ENCODE results near the gene UBE2U. TPM values are rescaled to one million over a fixed set of nuclear protein-coding genes. Genes with fewer than 3 reads are reported as not detected.

Gene UBE2U
- total and polyA plus RNA-seq, 7 experiments from 2014 or later: not detected

DNA sequence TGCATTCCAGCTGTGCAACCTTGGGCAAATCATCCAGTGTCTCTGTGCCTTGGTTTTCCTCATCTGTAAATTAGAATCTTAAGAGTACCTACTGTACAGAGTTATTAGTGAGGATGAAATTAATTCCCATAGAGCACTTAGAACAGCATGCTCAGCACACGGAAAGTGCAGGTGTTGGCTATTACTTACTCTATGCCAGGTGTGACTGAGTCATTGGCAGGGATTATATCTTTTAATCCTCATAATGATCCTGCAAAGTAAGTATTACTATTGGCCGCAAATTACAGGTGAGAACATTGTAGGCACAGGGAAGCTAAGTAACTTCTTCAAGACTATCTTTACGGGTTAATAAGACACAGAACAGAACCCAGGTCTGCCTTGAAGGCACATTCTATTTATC, 6.3 kb upstream of the UBE2U start:
- no peaks in the 10 kb centered on the region for H3K36me3 Mint-ChIP-seq

DNA sequence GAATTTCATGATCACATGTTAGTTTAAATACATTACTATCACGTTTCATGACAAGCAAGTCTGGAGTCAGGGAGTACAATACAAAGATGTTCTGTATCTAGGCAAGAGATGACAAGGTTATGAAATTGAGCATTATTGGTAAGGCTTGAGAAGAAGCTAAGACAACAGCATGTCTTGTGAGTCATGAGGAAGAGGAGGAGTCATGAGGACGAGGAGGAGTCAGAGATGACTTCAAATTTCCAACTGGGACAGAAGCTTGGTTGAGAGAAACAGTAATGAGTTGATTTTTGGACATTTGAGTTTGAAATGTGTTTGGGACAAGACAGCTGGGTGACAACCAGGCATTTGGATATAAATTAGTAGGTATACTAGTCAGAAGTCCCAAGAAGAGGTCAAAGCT, 4.3 kb upstream of the UBE2U start:
- Histone ChIP-seq H3K9me3 (ENCODE audit: control insufficient read depth in 2 of 3, low read length in 3 of 3) (no peaks in the 10 kb centered on the region), H3K36me3 (ENCODE audit: control insufficient read depth in 2 of 3, insufficient read depth in 3 of 3, low read length in 3 of 3) (no peaks in the 10 kb centered on the region), H3K27me3 (ENCODE audit: control insufficient read depth in 2 of 2, insufficient read depth in 2 of 2, low read length in 2 of 2) (no peaks in the 10 kb centered on the region), H3K4me3 (ENCODE audit: low read length) (no peak overlapping the region), H3K4me1 (ENCODE audit: control insufficient read depth in 2 of 2, insufficient read depth in 2 of 2, low read length in 2 of 2) (no peaks in the 10 kb centered on the region), H3K27ac (ENCODE audit: low read depth, low read length) (no peak overlapping the region)
- no peak for ATAC-seq
- DNase-seq: no peak
- intact Hi-C loops (cut with micrococcal nuclease): no loop called here
- Mint-ChIP-seq H3K4me1 (no peaks in the 10 kb centered on the region), H3K9me3 (no peaks in the 10 kb centered on the region), H3K27me3 (peaks cover 0 to 10% (median 4%) of the 10 kb centered on the region in 5 donors), H3K36me3 (no peaks in the 10 kb centered on the region), H3K4me3 (no peak overlapping the region), H3K27ac (no peak overlapping the region)
- ChIA-PET POLR2A (no interaction called here), CTCF (no interaction called here)

More for the DNA sequence above, 6.3 kb upstream of the UBE2U start:
- no peaks in the 10 kb centered on the region for H3K9me3 Mint-ChIP-seq
- no peak overlapping the region for H3K4me3 Mint-ChIP-seq
- no peaks in the 10 kb centered on the region for H3K36me3 ChIP-seq (ENCODE audit: control insufficient read depth in 2 of 3, insufficient read depth in 3 of 3, low read length in 3 of 3)
- no peaks in the 10 kb centered on the region for H3K27me3 Mint-ChIP-seq
- H3K9me3 ChIP-seq (ENCODE audit: control insufficient read depth in 2 of 3, low read length in 3 of 3): no peaks in the 10 kb centered on the region
- H3K27me3 ChIP-seq (ENCODE audit: control insufficient read depth in 2 of 2, insufficient read depth in 2 of 2, low read length in 2 of 2): no peaks in the 10 kb centered on the region
- no peak overlapping the region for H3K27ac ChIP-seq (ENCODE audit: low read depth, low read length)
- DNase-seq: no peak
- CTCF ChIA-PET: no interaction called here
- POLR2A ChIA-PET: no interaction called here
- H3K4me3 ChIP-seq (ENCODE audit: low read length): no peak overlapping the region
- H3K4me1 Mint-ChIP-seq: no peaks in the 10 kb centered on the region
- intact Hi-C loops (cut with micrococcal nuclease): no loop called here
- no peaks in the 10 kb centered on the region for H3K4me1 ChIP-seq (ENCODE audit: control insufficient read depth in 2 of 2, insufficient read depth in 2 of 2, low read length in 2 of 2)
- H3K27ac Mint-ChIP-seq: no peak overlapping the region
- ATAC-seq: no peak

DNA sequence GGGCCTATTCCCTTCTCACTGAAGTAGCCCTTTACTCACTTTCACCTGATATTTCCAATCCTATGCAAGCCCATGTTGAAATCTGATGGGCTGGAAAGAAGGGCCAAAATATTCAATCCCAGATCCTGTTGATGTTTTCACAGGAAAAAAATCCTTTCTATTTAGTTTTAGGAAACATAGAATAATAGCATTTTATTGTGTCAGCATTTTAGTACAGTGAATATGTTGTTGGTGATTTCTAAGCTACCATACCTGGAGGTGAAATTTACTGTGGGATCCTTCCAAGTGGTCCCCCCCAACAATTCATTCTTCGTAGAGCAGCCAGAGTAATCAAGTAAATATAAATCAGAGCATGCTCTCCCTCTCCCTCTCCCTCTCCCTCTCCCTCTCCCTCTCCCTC, 3.4 kb upstream of the UBE2U start:
- Mint-ChIP-seq H3K36me3 (no peaks in the 10 kb centered on the region), H3K4me1 (no peaks in the 10 kb centered on the region), H3K4me3 (no peak overlapping the region), H3K9me3 (no peaks in the 10 kb centered on the region), H3K27ac (no peak overlapping the region), H3K27me3 (peaks cover 0 to 18% (median 7%) of the 10 kb centered on the region in 5 donors)
- no peak overlapping the region for H3K4me3 ChIP-seq (ENCODE audit: low read length)
- ChIA-PET CTCF (no interaction called here), POLR2A (no interaction called here)
- DNase-seq: no peak
- intact Hi-C loops (cut with micrococcal nuclease): no loop called here
- no peaks in the 10 kb centered on the region for H3K9me3 ChIP-seq (ENCODE audit: control insufficient read depth in 2 of 3, low read length in 3 of 3)
- H3K4me1 ChIP-seq (ENCODE audit: control insufficient read depth in 2 of 2, insufficient read depth in 2 of 2, low read length in 2 of 2): no peaks in the 10 kb centered on the region
- H3K27ac ChIP-seq (ENCODE audit: low read depth, low read length): no peak overlapping the region
- H3K27me3 ChIP-seq (ENCODE audit: control insufficient read depth in 2 of 2, insufficient read depth in 2 of 2, low read length in 2 of 2): no peaks in the 10 kb centered on the region
- no peak for ATAC-seq
- H3K36me3 ChIP-seq (ENCODE audit: control insufficient read depth in 2 of 3, insufficient read depth in 3 of 3, low read length in 3 of 3): no peaks in the 10 kb centered on the region

DNA sequence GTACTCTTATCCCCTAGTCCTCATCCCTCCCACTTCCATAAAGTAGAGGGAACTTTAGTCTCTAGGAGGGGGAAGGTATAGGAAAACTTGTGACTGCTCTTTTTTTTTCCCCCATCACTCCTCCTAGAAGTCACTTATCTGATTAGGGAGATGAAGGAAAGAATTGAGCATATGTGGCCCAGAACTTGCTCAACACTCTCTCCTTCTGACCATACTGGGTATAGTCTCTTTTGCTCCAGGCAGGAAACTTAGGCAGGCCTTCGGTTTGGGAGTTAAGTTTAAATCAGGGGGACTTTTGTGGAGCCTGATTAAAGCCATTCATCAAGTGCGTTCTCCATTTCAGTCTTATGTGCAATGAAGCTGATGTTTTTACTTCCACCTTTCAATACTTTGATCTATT, 5.8 kb downstream of the UBE2U start:
- H3K4me3 Mint-ChIP-seq: no peak overlapping the region
- CTCF ChIA-PET: no interaction called here
- no peak for ATAC-seq
- H3K36me3 ChIP-seq (ENCODE audit: control insufficient read depth in 2 of 3, insufficient read depth in 3 of 3, low read length in 3 of 3): no peaks in the 10 kb centered on the region
- intact Hi-C loops (cut with micrococcal nuclease): no loop called here
- H3K27ac Mint-ChIP-seq: no peak overlapping the region
- no peak overlapping the region for H3K27ac ChIP-seq (ENCODE audit: low read depth, low read length)
- H3K27me3 ChIP-seq (ENCODE audit: control insufficient read depth in 2 of 2, insufficient read depth in 2 of 2, low read length in 2 of 2): no peaks in the 10 kb centered on the region
- H3K4me1 ChIP-seq (ENCODE audit: control insufficient read depth in 2 of 2, insufficient read depth in 2 of 2, low read length in 2 of 2): no peaks in the 10 kb centered on the region
- no peaks in the 10 kb centered on the region for H3K9me3 ChIP-seq (ENCODE audit: control insufficient read depth in 2 of 3, low read length in 3 of 3)
- H3K4me3 ChIP-seq (ENCODE audit: low read length): no peak overlapping the region
- no peaks in the 10 kb centered on the region for H3K4me1 Mint-ChIP-seq
- no peak for DNase-seq
- POLR2A ChIA-PET: no interaction called here
- H3K36me3 Mint-ChIP-seq: no peaks in the 10 kb centered on the region
- H3K9me3 Mint-ChIP-seq: no peaks in the 10 kb centered on the region
- peaks cover 15 to 24% (median 16%) of the 10 kb centered on the region in 5 donors for H3K27me3 Mint-ChIP-seq

DNA sequence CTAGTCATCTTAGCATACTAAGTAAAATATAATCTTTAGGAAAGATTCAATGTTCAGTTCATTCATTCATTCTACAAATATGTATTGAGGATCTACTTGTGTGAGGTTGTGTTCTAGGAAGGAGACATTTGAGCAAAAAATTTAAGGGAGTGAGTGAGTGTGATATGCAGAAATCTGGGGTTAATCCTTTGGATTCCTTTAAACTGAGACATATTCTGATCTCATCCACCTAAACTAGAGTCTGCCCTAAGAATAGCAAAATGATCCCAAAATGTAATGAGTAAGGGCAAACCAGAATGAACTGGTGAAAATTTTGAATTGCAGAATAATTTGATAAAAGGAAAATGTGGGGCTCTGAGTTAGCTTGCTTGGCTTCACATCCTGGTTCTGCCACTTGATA, 8.6 kb downstream of the UBE2U start:
- intact Hi-C loops (cut with micrococcal nuclease): no loop called here
- Mint-ChIP-seq H3K4me1 (no peaks in the 10 kb centered on the region), H3K4me3 (no peak overlapping the region)

DNA sequence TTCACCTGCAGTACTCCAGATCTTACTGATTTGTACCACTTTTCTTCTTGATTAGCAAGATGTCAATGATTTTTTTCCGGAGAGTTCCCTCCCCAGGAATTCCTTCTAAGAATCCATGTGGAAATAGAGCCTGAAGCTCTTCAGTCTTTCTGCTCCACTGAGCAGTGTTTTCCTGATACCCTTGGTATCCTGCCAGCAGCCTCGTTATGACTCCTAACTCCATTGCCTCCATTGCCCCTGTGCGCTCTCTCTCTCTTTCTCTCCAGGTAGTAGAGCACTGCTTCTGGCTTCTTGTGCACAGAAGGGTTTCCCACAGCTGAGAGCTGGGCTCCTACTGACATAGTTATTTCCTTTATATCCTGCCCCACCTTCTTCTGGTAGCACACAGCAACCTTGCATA, 12.2 kb downstream of the UBE2U start:
- no peaks in the 10 kb centered on the region for H3K36me3 Mint-ChIP-seq
- CTCF ChIA-PET: no interaction called here
- no peak for ATAC-seq
- H3K4me1 Mint-ChIP-seq: no peaks in the 10 kb centered on the region
- no peak overlapping the region for H3K27ac Mint-ChIP-seq
- no peak overlapping the region for H3K4me3 Mint-ChIP-seq
- no peak for DNase-seq
- H3K27me3 ChIP-seq (ENCODE audit: control insufficient read depth in 2 of 2, insufficient read depth in 2 of 2, low read length in 2 of 2): no peaks in the 10 kb centered on the region
- no peaks in the 10 kb centered on the region for H3K4me1 ChIP-seq (ENCODE audit: control insufficient read depth in 2 of 2, insufficient read depth in 2 of 2, low read length in 2 of 2)
- POLR2A ChIA-PET: interaction anchor here (0.7 kb wide), 1 partner anchor 676 kb away, joined by 4 read pairs; no protein-coding TSS in a partner anchor
- H3K27ac ChIP-seq (ENCODE audit: low read depth, low read length): no peak overlapping the region
- H3K36me3 ChIP-seq (ENCODE audit: control insufficient read depth in 2 of 3, insufficient read depth in 3 of 3, low read length in 3 of 3): no peaks in the 10 kb centered on the region
- peaks cover 10 to 34% (median 19%) of the 10 kb centered on the region in 5 donors for H3K27me3 Mint-ChIP-seq
- no peaks in the 10 kb centered on the region for H3K9me3 ChIP-seq (ENCODE audit: control insufficient read depth in 2 of 3, low read length in 3 of 3)
- H3K4me3 ChIP-seq (ENCODE audit: low read length): no peak overlapping the region
- intact Hi-C loops (cut with micrococcal nuclease): no loop called here
- H3K9me3 Mint-ChIP-seq: peaks cover 0 to 2% (median 0%) of the 10 kb centered on the region in 11 donors

More for the DNA sequence above, 8.6 kb downstream of the UBE2U start:
- no peaks in the 10 kb centered on the region for H3K4me1 ChIP-seq (ENCODE audit: control insufficient read depth in 2 of 2, insufficient read depth in 2 of 2, low read length in 2 of 2)
- H3K27me3 ChIP-seq (ENCODE audit: control insufficient read depth in 2 of 2, insufficient read depth in 2 of 2, low read length in 2 of 2): no peaks in the 10 kb centered on the region
- H3K9me3 ChIP-seq (ENCODE audit: control insufficient read depth in 2 of 3, low read length in 3 of 3): no peaks in the 10 kb centered on the region
- peaks cover 0 to 2% (median 0%) of the 10 kb centered on the region in 11 donors for H3K9me3 Mint-ChIP-seq
- H3K27ac Mint-ChIP-seq: no peak overlapping the region
- no peak overlapping the region for H3K4me3 ChIP-seq (ENCODE audit: low read length)
- H3K27ac ChIP-seq (ENCODE audit: low read depth, low read length): no peak overlapping the region
- DNase-seq: no peak
- no peaks in the 10 kb centered on the region for H3K36me3 Mint-ChIP-seq
- ChIA-PET CTCF (no interaction called here), POLR2A (no interaction called here)
- H3K27me3 Mint-ChIP-seq: peaks cover 0 to 17% (median 10%) of the 10 kb centered on the region in 5 donors
- no peaks in the 10 kb centered on the region for H3K36me3 ChIP-seq (ENCODE audit: control insufficient read depth in 2 of 3, insufficient read depth in 3 of 3, low read length in 3 of 3)
- no peak for ATAC-seq

DNA sequence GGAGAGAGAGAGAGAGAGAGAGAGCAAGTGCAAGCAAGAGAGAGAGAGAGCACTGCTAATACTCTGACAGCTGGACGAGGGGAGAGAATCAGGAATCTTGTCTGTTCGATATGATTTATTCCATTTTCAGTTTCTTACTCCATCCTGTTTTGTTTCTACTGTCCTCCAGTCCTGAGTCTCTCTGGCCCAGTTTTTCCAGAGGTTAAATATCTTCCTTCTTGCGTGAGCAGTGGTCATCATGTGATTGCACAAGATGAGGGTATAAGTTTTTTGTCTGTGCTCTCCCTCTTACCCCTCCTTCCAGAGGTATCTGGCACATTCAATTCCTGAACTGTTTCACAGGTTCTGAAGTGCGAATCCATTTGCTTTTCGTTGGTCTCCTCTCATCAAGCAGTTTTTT, 16.8 kb downstream of the UBE2U start:
- intact Hi-C loops (cut with micrococcal nuclease): no loop called here
- peaks cover 0 to 2% (median 0%) of the 10 kb centered on the region in 11 donors for H3K9me3 Mint-ChIP-seq
- CTCF ChIA-PET: no interaction called here
- H3K4me3 ChIP-seq (ENCODE audit: low read length): no peak overlapping the region
- H3K27me3 ChIP-seq (ENCODE audit: control insufficient read depth in 2 of 2, insufficient read depth in 2 of 2, low read length in 2 of 2): no peaks in the 10 kb centered on the region
- ATAC-seq: no peak
- no peaks in the 10 kb centered on the region for H3K9me3 ChIP-seq (ENCODE audit: control insufficient read depth in 2 of 3, low read length in 3 of 3)
- no peak for DNase-seq
- peaks cover 4 to 32% (median 13%) of the 10 kb centered on the region in 5 donors for H3K27me3 Mint-ChIP-seq
- peaks cover 0 to 8% (median 0%) of the 10 kb centered on the region in 7 donors for H3K4me1 Mint-ChIP-seq
- H3K36me3 Mint-ChIP-seq: no peaks in the 10 kb centered on the region
- POLR2A ChIA-PET: no interaction called here
- H3K27ac Mint-ChIP-seq: no peak overlapping the region
- no peak overlapping the region for H3K4me3 Mint-ChIP-seq
- no peaks in the 10 kb centered on the region for H3K36me3 ChIP-seq (ENCODE audit: control insufficient read depth in 2 of 3, insufficient read depth in 3 of 3, low read length in 3 of 3)
- no peak overlapping the region for H3K27ac ChIP-seq (ENCODE audit: low read depth, low read length)
- no peaks in the 10 kb centered on the region for H3K4me1 ChIP-seq (ENCODE audit: control insufficient read depth in 2 of 2, insufficient read depth in 2 of 2, low read length in 2 of 2)

Data from naive thymus-derived CD4-positive, alpha-beta T cell (primary cell).